ES-I3 (cell line): ENCODE data around the gene GSX2.
"Not testable (repeated sequence)": the region's sequence is repeated elsewhere in the genome, so short reads cannot be mapped to it uniquely, and the experiment has no call there.

ENCODE experiments used
- H3K36me3 ChIP-seq: 2 replicates; pipeline ENCODE4 v1.6.1; 2013; ENCODE audit warnings: mild to moderate bottlenecking, low read length, control low read depth, moderate library complexity; ENCODE audit not compliant: insufficient read depth
- H3K4me1 ChIP-seq: 2 replicates; pipeline ENCODE4 v1.6.1; 2013; ENCODE audit warnings: mild to moderate bottlenecking, control low read depth, low read length; ENCODE audit not compliant: insufficient read depth
- H3K9ac ChIP-seq: 2 replicates; pipeline ENCODE4 v1.6.1; 2013; ENCODE audit warnings: low read depth, mild to moderate bottlenecking, low read length, moderate library complexity
- H3K9me3 ChIP-seq: 2 replicates; pipeline ENCODE4 v1.6.1; 2013; ENCODE audit warnings: mild to moderate bottlenecking, low read length, moderate library complexity; ENCODE audit not compliant: control insufficient read depth, insufficient read depth

The GSX2 gene

GRCh38 chr4:54099748-54100574 is at the start of gene GSX2:
TSS of gene GSX2 (plus strand) at chr4:54100163. CDS start at chr4:54100345, 182 bp downstream.
- Histone ChIP-seq H3K9me3 (no peaks in the 10 kb centered on the region), H3K9ac (peak within 1 kb of the TSS; percentile 42; the same call in 1 of the 2 replicates), H3K4me1 (peaks cover 39% of the 10 kb centered on the region), H3K36me3 (no peaks in the 10 kb centered on the region)

DNA sequence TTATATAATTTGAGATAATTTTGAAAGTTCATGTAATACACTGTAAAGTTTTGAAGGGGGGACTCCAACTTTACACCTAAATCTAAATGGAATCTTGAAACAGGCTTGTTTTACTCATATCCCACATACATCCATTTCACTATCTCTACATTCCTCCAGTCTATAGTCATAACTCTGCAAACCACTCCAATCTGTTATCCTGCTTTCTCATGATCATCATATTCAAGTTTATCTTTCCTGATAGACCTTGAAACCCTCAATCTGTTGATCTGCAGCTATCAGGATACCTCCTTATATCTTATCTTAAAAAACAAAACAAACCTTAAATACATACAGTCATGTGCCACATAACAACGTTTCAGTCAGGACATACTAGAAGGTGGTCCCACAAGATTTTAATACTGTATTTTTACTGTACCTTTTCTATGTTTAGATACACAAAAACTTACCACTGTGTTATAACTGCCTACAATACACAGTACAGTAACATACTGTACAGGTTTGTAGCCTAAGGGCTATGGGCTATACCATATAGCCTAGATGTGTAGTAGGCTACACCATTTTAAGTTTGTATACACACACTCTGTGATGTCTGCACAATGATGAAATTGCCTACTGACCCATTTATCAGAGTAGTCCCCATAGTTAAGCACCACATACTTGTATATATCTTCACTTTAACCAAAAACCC is 49.6 kb upstream of the GSX2 start:
- H3K9me3 ChIP-seq: no peaks in the 10 kb centered on the region
- no peak overlapping the region for H3K9ac ChIP-seq
- no peaks in the 10 kb centered on the region for H3K4me1 ChIP-seq
- H3K36me3 ChIP-seq: no peaks in the 10 kb centered on the region

- not testable (repeated sequence) for H3K9me3 ChIP-seq, H3K36me3 ChIP-seq, H3K4me1 ChIP-seq, H3K9ac ChIP-seq
These were observed 46.6 kb upstream of the GSX2 start for GRCh38 chr4:54053322-54053721.

GRCh38 chr4:54054501-54054900 is 45.5 kb upstream of the GSX2 start:
- H3K9me3 ChIP-seq: no peaks in the 10 kb centered on the region
- H3K36me3 ChIP-seq: no peaks in the 10 kb centered on the region
- H3K4me1 ChIP-seq: no peaks in the 10 kb centered on the region
- H3K9ac ChIP-seq: no peak overlapping the region

DNA sequence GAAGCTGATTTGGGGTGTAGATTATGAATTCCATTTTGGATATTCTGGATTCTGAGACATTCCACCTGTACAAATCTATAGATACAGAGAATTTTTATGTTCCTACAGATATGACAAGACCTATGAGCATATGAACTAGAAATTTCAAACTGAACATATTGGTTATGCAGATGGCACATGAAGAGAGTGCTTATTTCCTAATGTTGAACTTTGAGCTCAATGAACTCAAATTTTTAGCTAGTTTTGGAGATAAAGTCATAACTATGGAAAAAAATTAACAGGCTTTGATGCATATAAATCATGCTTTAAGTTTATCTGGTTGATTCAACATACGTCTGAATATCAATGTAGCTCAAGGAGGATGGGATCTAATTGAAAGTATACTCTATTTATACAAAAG is 44.5 kb upstream of the GSX2 start:
- H3K36me3 ChIP-seq: no peaks in the 10 kb centered on the region
- no peak overlapping the region for H3K9ac ChIP-seq
- no peaks in the 10 kb centered on the region for H3K9me3 ChIP-seq
- no peaks in the 10 kb centered on the region for H3K4me1 ChIP-seq

DNA sequence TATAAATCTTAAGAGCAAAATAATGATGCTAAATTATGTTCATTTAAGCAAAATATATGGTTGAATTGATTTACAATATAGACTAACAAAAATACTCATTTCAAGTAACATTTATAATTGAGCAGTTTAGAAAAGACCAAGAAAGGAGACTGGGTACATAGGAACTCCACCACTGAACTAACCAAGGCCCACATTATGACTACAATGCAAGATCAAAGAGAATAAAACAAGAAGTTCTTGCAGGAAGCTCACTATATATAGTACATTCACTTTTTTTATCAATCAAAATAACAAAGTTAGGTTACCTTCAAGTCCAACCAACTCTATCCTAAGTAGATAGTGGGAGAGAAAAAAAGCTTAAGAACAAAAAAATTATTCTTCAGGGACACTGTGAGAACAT is 43.6 kb upstream of the GSX2 start:
- H3K9ac ChIP-seq: no peak overlapping the region
- H3K9me3 ChIP-seq: no peaks in the 10 kb centered on the region
- H3K36me3 ChIP-seq: no peaks in the 10 kb centered on the region
- peaks cover 2% of the 10 kb centered on the region; the same call in 1 of the 2 replicates for H3K4me1 ChIP-seq

GRCh38 chr4:54058171-54058570 is 41.8 kb upstream of the GSX2 start:
- no peaks in the 10 kb centered on the region for H3K36me3 ChIP-seq
- H3K4me1 ChIP-seq: peaks cover 6% of the 10 kb centered on the region; the same call in 1 of the 2 replicates
- H3K9ac ChIP-seq: no peak overlapping the region
- no peaks in the 10 kb centered on the region for H3K9me3 ChIP-seq

- Histone ChIP-seq H3K9me3 (no peaks in the 10 kb centered on the region), H3K4me1 (peaks cover 7% of the 10 kb centered on the region; the same call in 1 of the 2 replicates), H3K36me3 (no peaks in the 10 kb centered on the region), H3K9ac (no peak overlapping the region)
These were observed 39.8 kb upstream of the GSX2 start for GRCh38 chr4:54060116-54060515.

DNA sequence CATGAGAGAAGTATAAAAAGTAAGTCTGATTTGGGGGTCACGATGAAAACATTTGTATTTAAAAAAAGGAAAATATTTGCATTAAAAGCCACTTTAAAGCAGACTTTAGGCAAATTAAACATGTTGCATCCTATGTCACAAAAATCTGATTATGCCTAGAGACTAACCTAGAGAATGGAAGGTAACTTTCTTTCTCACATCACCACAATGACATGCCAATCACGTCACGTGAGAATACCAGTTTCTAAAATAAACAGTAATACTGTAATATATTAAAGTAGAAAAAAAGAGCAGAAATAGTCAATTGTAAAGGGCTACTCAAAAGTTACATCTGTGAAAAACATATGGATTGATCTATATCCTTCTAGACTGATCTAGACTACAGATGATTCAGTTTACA is 38.9 kb upstream of the GSX2 start:
- Histone ChIP-seq H3K9ac (no peak overlapping the region), H3K36me3 (no peaks in the 10 kb centered on the region), H3K9me3 (no peaks in the 10 kb centered on the region), H3K4me1 (peaks cover 11% of the 10 kb centered on the region; the same call in 1 of the 2 replicates)

DNA sequence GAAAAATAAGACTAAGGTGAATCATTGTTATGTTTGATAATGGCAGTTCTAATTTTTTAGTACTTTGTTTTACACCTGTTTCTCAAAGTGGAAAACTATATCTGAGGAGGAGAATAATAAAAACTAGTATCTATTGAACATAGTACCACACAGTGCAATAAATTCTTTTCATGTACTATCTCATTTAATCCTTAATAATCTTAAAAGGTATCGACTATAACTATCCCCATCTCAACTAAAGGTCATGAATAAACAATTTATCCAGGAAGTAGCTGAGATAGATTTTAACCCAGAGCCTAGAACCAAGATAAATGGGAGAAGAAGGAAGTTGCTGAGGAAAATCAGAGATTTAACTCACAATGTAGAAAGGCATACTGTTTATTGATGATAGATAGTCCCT is 38.1 kb upstream of the GSX2 start:
- Histone ChIP-seq H3K4me1 (peaks cover 11% of the 10 kb centered on the region; the same call in 1 of the 2 replicates), H3K9me3 (no peaks in the 10 kb centered on the region), H3K36me3 (no peaks in the 10 kb centered on the region), H3K9ac (no peak overlapping the region)

DNA sequence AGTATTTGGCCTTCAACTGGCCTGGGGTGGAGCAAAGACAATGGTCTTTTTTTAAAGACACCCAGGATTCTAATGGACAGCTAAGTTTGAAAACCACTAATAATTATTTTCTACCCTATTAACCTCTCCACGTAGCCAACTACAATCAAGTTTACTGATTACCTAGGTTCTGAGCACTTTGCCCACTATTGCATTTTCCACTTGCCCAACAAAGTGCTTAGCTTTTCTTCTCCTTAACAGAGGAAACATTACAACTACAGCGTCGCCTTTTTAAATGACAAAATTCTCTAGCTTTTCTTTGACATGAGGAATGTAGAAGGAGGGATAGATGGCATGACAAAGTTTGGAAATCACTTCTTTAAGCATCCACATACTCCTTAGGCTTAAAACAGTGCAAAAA is 37.6 kb upstream of the GSX2 start:
- no peak overlapping the region for H3K9ac ChIP-seq

DNA sequence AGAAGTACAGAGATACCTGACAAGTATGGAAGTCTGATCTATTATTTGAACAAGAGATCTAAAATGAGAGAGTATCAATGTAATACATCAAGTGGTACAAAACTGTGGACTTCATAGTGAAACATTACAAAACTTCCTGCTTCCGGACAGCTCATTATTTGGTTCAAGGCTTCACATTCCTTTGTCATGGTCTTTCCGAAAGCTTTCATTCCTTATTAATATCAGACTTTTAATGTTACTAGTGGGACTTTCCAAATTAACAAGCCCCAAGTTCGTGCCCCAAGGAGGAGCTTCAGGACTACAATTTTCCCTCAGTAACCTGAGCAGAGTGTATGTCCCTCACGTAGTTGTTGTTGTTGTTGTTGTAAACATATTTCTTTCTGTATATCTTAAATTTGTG is 36.7 kb upstream of the GSX2 start:
- Histone ChIP-seq H3K9ac (peak overlapping the region; percentile 95; the same call in 1 of the 2 replicates), H3K4me1 (peaks cover 11% of the 10 kb centered on the region; the same call in 1 of the 2 replicates), H3K36me3 (no peaks in the 10 kb centered on the region), H3K9me3 (no peaks in the 10 kb centered on the region)

More for the DNA sequence above, 37.6 kb upstream of the GSX2 start:
- no peaks in the 10 kb centered on the region for H3K9me3 ChIP-seq
- H3K4me1 ChIP-seq: peaks cover 11% of the 10 kb centered on the region; the same call in 1 of the 2 replicates
- no peaks in the 10 kb centered on the region for H3K36me3 ChIP-seq

DNA sequence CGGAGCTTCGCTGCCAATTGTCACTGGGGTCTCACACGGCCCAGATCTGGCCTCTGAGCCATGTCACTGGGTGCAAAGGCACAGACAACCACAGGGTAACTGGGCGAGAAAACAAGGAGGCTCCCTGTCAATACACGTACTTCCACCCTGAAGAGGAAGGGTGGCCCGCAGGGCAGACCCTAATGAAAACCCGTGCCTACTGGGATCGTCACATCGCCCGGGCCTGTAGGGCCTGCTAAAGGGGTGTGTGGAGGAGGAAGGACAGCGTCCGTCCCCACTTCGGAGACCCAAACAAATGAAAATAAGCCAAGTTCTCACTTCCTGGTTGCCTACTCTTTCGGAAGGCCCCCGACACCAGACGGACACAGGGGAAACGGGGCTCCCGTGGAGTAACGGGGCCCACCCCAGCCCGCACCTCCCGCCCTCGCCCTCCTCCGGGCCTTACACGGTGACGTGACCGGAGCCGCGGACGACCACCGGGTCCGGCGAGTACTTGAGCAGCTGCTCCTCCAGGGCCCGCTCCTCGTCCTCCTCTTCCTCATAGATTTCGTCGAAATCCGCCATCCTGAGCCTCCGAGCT is 36.1 kb upstream of the GSX2 start:
- Histone ChIP-seq H3K4me1 (peaks cover 11% of the 10 kb centered on the region; the same call in 1 of the 2 replicates), H3K9me3 (no peaks in the 10 kb centered on the region)

GRCh38 chr4:54064317-54065111 is 35.4 kb upstream of the GSX2 start, which contains the start of gene CHIC2:
TSS of gene CHIC2 (minus strand) at chr4:54064605. CDS start at chr4:54064300, 305 bp downstream.
- Histone ChIP-seq H3K36me3 (no peaks in the 10 kb centered on the region), H3K9me3 (no peaks in the 10 kb centered on the region), H3K4me1 (peaks cover 11% of the 10 kb centered on the region; the same call in 1 of the 2 replicates), H3K9ac (peak within 1 kb of the TSS; percentile 95)

More for the DNA sequence above, 36.1 kb upstream of the GSX2 start:
- peak overlapping the region; percentile 95 for H3K9ac ChIP-seq
- no peaks in the 10 kb centered on the region for H3K36me3 ChIP-seq
